HG02943 (cell line): ENCODE data around the gene P2RY12.
"Not testable (repeated sequence)": the region's sequence is repeated elsewhere in the genome, so short reads cannot be mapped to it uniquely, and the experiment has no call there.

Experiments used
- ATAC-seq: cut with Tn5 transposase; IDR thresholded peaks from one replicate; pipeline ENCODE4 v1.9.1; 2021; ENCODE audit warnings: mild to moderate bottlenecking, low read depth, moderate library complexity; ENCODE audit not compliant: unreplicated experiment

Gene P2RY12

DNA sequence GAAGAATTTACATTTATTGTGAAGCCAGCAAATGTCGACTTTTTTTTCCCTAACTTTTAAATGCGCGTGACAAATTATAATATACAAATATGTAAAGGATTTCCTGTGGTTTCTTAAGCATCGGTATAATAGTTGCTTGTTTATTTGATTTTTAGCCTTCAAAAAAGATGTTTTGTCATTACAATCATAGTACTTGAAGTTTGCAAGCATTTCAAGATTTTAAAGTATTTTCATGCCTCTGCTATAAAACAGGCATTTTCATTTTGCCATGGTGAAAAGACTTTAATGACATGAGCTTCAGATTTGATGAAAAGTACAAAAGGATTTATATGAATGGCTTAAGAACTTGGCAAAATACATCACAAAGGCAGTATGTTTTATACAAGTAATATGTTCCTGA lies 9.4 kb upstream of the P2RY12 start:
- no peak for ATAC-seq

DNA sequence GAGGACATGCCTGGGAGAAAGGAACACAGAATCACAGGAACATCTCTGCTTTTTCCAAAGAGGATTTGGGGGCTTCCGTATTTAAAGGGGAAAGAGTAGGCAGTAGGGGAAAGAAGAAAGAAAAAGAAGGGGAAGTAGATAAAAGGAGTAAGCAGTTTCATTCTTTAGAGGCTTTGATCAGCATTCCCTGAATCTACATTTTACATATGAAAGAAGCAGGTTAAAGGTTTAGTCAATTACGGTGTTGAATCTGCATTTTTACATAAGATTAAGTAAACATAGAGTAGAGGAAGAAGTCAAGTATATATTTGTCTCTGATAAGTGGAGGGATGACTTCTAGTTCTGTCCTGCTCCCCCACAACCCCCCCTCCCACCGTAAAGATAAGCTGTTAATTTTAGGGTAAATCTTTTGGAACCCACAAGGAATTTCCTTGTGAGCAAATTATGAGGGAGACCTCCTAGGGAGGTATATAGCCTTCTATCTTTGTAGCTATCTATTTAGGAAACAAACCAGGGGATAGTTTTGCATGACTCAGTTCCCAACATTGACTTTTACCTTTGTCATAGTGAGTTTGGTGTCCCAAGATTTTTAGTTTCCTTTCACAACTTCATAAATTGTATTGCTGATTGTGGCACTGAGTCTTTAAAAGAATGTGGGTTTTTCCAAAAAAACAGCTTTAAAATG lies 8.7 kb upstream of the P2RY12 start:
- ATAC-seq, result no peak

DNA sequence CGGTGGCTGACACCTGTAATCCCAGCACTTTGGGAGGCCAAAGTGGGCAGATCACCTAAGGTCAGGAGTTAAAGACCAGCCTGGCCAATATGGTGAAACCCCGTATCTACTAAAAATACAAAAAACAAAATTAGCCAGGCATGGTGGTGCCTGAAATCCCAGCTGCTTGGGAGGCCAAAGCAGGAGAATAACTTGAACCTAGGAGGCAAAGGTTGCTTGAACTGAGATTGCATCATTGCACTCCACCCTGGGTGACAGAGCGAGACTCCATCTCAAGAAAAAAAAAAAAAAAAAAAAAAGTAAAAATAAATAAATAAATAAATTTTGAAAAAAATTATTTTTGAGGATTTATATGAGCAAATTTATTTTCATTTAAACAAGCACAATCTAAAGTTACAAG lies 7.6 kb upstream of the P2RY12 start:
- not testable (repeated sequence) for ATAC-seq

- no peak for ATAC-seq
These were observed 7.2 kb upstream of the P2RY12 start for GRCh38 chr3:151391720-151392119.

GRCh38 chr3:151387842-151388241 lies 3.3 kb upstream of the P2RY12 start:
- no peak for ATAC-seq

GRCh38 chr3:151387432-151387831 lies 2.9 kb upstream of the P2RY12 start:
- ATAC-seq, result no peak

GRCh38 chr3:151386056-151386455 lies 1.5 kb upstream of the P2RY12 start:
- no peak for ATAC-seq

DNA sequence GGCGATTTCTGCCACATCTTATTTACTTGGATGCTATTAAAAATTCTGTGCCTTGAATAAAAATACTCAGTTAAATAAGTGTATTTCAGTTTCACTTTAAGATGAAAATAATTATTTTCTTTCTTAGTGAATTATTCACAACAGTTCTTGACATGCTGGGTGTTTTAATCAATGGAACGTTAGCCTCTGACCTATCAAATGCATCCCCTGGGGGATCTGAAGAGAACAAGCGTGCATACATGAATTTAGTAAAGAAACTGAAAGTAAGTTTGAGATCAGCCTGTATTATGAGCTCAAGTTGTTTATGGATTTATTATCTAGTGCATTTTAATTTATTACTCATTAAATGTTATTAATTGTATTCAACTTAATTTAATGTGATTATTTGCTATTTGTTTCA lies 597 bp downstream of the P2RY12 start:
- ATAC-seq, result peak; percentile 70

GRCh38 chr3:151383111-151383510 lies 1.4 kb downstream of the P2RY12 start:
- no peak for ATAC-seq

DNA sequence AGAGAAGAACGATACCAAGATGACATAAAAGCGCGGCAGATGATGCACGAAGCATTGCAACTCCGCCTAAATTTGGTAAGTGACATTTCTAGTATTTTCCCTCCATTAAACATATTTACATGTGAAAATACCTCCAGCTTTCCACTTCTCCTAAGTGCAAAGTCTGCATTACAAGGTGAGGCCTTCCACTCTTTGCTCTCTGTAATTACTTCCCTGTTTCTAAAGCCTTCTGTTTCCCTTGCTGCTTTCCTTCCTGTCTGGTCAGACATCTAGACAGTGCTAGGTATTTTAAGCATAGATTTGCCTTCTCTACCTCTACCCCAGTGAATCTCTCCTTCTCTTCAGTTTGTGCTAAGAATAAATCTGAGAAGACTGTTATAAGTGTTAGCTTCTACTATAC lies 1.9 kb downstream of the P2RY12 start:
- no peak for ATAC-seq

GRCh38 chr3:151379083-151379734 lies 5.3 kb downstream of the P2RY12 start:
- ATAC-seq, result no peak

DNA sequence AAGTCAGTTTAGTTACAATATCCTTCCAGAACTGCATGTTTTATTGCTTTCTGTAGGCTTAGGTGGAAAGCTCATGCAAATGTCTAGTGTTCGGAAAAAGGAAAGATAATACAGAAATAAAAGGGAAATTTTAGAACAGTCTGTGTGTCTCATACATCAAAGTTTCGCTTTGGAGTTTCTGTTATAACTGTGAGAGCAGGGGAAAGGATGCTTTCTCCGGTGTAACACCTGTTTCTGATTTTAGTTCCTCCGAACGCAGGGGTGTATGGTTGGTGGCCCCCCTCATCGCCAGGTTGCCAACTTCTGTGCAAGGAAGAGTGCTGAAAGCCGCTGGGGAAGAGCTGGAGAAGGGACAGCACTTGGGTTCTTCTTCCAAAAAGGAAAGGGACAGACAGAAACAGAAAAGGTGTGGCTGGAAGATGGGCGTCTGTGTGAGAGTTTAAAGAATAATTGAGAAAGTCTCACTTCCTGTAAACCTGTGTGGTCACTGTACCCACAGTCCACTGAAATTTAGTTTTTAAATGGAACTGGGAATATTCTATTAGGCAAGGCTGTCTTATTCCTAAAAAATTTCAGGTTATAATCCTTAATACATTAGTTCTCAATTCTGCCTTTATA lies 6.7 kb downstream of the P2RY12 start:
- peak; percentile 51 for ATAC-seq

DNA sequence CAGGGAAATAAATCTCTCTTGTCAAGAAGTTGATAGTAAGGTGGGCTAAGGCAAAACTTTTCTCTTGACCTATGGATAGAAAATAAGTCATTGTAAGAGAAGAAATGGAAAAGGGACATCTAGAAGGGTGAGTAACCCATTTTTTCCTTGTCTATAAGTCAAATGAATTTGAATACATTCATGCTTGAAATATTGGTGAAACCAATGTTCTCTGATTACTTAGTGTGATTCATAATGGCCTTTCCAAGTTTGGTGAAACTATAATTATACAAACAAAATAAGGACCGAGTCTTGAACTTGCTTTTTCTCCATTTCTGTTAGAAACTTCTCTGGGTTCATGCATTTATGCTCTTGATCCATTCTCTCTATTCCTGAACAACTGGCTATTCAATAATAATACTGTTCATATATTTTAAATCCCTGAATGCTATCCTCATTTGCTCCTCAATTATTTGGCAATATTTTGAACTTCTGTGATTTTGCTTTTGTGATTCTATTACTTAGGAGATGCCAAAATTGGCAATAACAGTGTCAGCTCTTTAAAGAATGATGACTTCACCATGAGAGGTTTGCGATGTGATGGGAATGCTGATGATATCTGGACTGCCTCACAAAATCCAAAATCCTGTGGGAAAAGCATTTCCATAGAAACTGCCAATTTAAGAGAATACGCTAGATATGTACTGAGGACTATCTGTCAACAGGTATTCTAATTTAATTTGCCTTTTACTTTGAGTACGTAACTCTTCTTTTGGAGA lies 12.3 kb downstream of the P2RY12 start:
- no peak for ATAC-seq

DNA sequence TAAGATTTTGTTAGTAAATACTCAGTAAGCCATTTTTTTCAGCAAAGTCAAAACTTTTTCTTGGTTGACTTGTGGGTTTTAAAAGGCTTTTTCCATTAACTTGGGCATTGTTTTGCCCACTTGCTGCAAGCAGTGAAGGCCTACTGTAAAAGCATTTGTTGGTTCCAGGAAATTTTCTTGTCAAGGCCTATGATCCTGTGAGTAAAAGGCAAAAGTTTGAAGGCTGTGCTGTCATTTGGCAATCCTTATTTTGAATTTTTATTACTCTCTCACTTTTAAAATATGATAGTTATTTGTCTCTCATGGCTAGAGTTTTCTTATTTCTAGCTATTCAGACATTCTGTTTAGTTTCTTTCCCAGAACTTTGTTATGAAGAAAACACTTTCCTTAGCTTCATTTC lies 13.0 kb downstream of the P2RY12 start:
- ATAC-seq, result no peak

DNA sequence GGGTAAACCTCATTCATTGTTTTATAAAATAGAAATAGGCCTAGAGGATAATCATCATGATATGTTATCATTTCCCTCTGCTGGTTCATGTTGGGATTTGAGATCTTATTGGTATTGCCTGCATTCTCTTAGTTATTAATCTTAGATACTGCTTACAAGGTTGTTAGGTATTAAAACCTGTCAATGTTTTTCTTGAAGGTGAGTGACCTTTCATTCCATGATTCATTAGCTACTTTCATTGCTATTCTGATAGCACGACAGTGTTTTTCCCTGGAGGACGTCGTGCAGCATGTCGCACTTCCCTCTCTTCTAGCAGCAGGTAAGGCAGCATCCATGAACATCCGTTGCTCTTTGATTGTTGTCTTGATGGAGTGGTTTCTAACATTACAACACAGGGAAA lies 17.1 kb downstream of the P2RY12 start:
- ATAC-seq, result no peak

- no peak for ATAC-seq
These were observed 17.6 kb downstream of the P2RY12 start for GRCh38 chr3:151366993-151367392.

DNA sequence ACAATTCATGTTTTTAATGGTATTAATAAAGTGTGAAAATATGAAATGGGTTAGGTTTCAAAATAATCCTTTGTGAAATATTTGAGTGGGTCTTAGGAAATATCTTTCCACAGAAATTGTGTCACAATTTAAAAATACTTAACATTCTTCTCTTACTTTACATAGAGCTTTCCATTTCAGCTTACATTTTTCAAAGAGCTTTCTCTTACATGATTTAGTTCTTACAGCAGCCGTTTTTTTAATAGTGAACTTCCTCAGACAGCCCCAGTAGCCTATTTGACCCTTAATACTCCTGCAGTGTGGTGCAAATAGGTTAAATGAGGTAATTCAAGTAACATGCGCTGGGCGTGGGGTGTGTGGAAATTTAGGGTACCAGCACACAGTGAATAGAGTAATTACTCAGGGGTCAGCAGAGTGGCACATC lies 21.8 kb downstream of the P2RY12 start:
- no peak for ATAC-seq

GRCh38 chr3:151357463-151357850 lies 27.1 kb downstream of the P2RY12 start:
- no peak for ATAC-seq

DNA sequence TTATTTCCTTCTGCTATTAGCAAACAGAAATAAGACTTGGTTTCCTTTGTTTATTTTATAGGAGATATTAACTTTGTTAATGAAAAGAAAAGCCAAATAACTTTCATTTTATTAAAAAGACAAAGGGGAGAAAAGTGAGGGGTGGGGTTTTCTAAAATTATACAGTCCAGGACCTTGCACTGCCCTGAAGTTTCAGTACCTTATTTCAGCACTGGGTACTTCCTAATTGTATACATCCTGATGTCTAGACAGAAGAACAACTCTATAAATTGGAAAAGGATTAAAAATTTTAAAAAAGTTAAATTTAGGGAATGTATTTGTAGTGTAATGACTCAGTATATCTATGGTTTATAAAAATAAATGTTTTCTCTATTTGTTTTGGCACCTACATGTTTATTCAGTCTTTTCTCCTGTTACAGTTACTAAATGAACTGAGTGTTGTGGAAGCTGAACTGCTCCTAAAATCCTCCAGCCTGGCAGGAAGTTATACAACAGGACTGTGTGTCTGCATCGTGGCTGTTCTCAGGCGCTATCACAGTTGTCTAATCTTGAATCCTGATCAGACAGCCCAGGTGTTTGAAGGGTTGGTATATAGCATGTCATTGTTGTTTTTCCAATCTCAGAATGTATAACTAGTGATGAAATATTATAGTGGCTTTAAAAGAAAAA lies 27.6 kb downstream of the P2RY12 start:
- no peak for ATAC-seq

DNA sequence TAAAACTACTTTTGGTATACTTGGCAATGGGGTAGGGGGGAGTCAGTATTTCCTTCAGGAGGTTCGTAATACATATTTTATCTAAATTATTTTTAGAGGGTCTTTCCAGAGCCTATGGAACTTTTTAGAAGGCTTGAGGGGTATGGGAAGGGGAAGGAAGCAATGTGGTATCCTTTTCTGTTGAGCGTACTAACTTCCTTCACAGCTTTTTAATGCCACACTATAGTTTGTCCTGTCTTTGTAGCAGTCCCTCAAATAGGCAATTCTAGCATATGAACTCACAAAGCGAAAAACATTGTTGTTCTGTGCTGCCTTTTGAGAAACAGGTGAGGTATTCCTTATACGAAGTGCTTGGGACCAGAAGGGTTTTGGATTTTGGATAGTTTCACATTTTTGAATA lies 32.9 kb downstream of the P2RY12 start:
- no peak for ATAC-seq

DNA sequence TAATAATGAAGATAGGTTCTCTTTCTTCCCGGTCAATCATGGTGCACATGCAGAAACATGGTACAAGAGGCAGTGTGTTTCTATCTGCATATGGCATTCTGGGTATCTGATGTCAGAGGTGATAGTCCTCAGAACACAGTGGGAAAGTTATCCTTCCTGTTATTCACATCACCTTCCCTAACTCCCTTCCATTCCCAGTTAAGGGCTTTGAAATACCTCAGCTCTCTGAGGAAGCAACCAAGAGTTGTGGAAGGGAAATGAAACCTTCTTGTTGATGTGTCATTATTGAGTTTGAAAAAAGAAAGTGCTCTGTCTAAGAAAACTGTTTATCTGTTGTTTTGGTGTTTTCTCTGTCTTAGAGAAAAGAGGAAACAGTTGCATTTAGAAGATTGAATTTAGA lies 33.3 kb downstream of the P2RY12 start:
- ATAC-seq, result no peak
